ENCODE measurements around the gene GJB6. TPM values are rescaled to one million over a fixed set of nuclear protein-coding genes. Genes with fewer than 3 reads are reported as not detected.

Gene GJB6
- polyA plus RNA-seq, 1 donor = 0.32 TPM

DNA sequence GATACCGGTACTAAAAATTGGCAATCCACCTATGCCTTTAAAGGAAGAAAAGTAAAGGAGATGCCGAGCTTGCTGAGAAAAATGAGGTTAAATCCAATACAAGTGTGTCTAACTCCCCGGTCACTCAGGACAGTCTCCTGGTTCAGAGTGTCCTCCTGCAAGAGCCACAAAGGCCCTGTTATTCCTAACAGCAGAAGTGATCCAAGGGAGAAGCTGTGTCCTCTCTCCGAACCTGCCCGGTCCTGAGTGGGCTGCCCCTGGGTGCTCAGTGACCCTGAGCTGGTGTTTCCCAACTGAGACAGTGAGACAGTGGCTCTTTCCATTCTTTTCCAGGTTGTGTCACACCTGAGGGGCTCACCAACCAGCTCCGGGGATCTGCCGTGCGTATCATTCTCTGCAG, 4.8 kb downstream of the GJB6 start:
- no peak for DNase-seq

GRCh38 chr13:20222553-20222952, 9.6 kb downstream of the GJB6 start:
- no peak for DNase-seq

DNA sequence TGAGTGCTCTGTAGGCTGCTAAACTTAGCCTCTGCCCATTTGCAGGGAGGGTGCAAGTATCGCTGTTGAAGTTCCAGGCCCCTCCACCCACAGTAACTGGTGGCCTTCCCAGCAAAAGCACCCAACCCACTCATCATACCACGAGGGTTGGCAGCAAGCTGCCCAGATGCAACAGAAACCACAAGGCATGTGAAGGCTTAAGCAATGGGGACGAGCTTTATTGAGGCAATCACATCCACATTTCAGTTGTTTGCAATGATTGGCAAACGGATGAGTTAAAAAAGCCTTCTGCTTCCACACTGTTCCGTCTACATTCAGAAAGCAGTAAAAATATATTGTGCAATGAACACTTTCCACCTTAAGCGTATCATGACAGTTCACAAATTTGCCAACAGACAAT, 10.3 kb downstream of the GJB6 start:
- DNase-seq = no peak

GRCh38 chr13:20219577-20219976, 12.5 kb downstream of the GJB6 start:
- DNase-seq = no peak

DNA sequence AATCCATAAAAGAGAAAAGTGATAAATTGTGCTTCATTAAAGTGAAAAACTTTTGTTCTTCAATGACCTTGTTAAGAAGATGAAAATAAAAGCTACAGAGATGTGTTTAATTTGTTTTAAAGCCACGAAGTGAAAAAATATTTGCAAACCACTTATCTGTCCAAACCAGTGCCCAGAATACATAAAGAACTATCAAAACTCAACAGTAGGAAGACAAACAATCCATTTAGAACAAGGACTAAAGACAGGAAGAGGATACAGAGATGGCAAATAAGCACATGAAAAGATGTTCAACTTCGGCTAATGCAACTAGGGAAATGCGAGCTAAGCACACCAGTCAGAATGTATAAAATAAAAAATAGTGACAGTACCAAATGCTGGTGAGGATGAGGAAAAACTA, 15.0 kb downstream of the GJB6 start:
- no peak for DNase-seq

GRCh38 chr13:20209948-20210347, 22.2 kb downstream of the GJB6 start:
- no peak for DNase-seq

GRCh38 chr13:20206698-20207235, 25.4 kb downstream of the GJB6 start:
- no peak for DNase-seq

DNA sequence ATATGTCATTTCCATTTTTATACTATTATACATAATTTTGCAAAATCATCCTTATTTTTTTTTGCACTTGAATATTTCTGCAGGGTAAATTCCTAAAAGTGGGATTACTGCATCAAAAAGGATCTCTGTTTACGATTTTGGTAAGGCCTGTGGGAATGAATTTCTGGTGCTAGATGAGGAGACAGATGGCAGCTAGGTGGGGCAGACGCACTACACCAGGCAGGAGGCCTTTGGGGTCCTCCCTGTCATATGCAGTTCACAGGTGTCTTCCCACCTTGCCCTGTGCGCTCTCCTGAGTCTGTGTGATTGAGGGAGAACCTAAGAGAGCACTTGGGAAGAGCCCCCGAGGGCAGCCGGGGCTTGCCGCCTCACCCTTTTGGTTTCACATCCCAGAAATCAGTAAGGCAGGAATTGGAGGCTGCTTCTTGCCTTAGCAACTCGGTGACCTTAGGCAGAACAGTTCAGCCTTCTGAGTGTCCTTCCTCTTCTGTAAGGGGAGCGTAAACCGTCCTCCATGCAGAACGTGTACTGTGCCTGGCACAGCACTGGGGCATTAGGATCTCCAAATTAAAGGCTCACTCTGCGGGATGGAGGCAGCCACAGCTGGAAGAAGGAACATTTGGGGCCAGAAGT, 25.9 kb downstream of the GJB6 start:
- DNase-seq = no peak

GRCh38 chr13:20198781-20199180, 33.3 kb downstream of the GJB6 start:
- no peak for DNase-seq

- DNase-seq = no peak
These were observed 34.7 kb downstream of the GJB6 start for GRCh38 chr13:20197361-20197834.

- no peak for DNase-seq
These were observed 36.3 kb downstream of the GJB6 start for GRCh38 chr13:20195801-20196200.

GRCh38 chr13:20193907-20194631, 38.0 kb downstream of the GJB6 start:
- DNase-seq = no peak

GRCh38 chr13:20193162-20193906, 38.8 kb downstream of the GJB6 start:
- no peak for DNase-seq

DNA sequence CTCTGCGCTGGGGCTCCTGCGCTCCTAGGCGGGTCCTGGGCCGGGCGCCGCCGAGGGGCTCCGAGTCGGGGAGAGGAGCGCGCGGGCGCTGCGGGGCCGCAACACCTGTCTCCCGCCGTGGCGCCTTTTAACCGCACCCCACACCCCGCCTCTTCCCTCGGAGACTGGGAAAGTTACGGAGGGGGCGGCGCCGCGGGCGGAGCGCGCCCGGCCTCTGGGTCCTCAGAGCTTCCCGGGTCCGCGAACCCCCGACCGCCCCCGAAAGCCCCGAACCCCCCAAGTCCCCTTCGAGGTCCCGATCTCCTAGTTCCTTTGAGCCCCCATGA, 39.3 kb downstream of the GJB6 start, which contains the start of gene GJB2:
TSS of gene GJB2 (minus strand) at position 103 of the 326 bp plus-strand sequence. CDS start 3,357 bp downstream, outside the sequence.
- no peak for DNase-seq

- no peak for DNase-seq
These were observed 39.8 kb downstream of the GJB6 start for GRCh38 chr13:20192158-20192835.

DNA sequence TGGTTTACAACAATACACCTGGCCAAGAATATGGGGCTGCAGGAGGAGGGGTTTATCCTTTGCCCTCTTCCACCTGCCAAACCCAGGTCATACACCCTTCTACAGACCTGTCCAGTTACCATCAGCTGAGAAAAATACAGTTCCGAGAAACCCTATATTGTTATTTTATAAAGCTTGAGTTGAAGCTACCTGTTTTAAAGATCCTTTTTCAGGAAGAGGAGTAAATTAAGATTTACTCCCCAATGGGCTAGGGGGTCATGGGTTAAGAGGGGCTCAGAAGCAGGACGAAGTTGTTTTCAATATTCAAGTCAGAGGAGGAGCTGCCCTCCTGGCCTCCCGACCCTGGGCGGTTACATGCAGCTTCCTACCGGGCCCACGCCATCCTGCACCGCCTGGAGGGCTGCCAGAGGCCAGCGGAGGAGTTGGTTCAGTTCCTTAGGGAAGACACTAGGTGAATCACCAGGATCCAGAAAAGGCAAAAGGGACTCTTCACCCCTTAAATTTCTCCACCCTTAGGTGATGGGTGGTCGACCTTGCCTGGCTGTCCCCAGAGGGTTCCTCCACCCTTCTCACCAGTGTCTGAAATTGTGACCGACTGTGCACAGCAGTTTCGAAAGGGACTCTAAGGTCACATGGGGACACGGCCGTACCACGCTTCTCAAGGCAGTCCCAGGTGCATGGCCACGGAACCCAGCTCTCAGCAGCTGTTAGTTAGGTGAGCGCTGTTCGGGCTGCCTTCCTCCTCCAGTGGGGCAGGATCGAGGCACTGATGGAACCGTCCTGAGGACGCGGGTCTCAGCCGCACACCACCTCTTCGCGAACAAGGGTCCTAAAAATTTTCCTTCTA, 40.6 kb downstream of the GJB6 start:
- no peak for DNase-seq

DNA sequence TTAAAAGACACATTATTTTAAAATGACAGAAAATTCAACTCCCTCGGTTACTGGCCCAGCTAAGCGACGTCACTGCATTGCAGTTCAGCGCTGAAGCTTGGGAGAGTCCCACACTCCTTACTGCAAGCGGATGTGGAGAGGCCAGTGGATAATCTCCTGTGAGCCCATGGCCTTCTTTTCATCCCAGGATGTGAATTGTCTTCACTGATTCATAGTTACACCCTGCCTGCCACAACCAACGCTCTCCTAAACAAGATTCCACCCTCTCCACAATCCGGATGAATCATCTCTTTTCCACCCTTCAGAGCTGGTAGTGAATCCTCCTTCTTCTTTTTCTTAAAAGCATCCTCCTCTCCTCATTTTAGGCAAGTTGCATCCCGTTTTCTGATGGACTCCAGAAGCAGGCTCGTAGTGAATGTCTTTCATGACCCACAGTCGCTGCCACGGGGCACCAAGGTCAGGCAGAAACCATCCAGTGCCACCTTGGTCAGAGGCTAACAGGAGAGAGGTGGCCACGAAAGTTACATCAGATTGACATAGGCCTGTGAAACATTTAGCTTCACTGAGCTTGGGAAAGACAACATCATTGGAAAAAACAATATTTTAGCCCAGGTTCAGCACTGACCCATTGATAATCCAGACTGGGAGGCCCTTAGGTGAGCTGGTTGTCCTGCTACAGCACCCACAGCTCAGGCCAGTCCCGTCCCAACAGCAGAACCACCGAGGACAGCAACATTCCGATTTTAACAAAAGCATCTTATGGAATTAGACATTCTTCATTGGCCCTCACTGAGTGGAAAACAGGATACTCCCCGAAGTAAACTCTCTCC, 41.4 kb downstream of the GJB6 start:
- DNase-seq = no peak

- DNase-seq = no peak
These were observed 42.0 kb downstream of the GJB6 start for GRCh38 chr13:20190076-20190475.

DNA sequence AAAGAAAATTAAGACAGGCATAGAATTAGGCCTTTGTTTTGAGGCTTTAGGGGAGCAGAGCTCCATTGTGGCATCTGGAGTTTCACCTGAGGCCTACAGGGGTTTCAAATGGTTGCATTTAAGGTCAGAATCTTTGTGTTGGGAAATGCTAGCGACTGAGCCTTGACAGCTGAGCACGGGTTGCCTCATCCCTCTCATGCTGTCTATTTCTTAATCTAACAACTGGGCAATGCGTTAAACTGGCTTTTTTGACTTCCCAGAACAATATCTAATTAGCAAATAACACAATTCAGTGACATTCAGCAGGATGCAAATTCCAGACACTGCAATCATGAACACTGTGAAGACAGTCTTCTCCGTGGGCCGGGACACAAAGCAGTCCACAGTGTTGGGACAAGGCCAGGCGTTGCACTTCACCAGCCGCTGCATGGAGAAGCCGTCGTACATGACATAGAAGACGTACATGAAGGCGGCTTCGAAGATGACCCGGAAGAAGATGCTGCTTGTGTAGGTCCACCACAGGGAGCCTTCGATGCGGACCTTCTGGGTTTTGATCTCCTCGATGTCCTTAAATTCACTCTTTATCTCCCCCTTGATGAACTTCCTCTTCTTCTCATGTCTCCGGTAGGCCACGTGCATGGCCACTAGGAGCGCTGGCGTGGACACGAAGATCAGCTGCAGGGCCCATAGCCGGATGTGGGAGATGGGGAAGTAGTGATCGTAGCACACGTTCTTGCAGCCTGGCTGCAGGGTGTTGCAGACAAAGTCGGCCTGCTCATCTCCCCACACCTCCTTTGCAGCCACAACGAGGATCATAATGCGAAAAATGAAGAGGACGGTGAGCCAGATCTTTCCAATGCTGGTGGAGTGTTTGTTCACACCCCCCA, 43.2 kb downstream of the GJB6 start:
- DNase-seq = no peak

GRCh38 chr13:20186771-20187170, 45.3 kb downstream of the GJB6 start:
- no peak for DNase-seq

Data from hindlimb muscle (tissue), 1 donor.